Myocyte (in vitro differentiated cells): ENCODE results near the gene NAT14. TPM values are rescaled to one million over a fixed set of nuclear protein-coding genes. Genes with fewer than 3 reads are reported as not detected.

Experiments
- DNase-seq: peaks from one replicate; pipeline ENCODE4 v3.0.0-alpha.2; 2012; ENCODE audit warnings: low read depth
- total RNA-seq: library from RNA; depleted of rRNA; stranded (reverse); fragments of >200 nt; gene quantifications from 2 replicates; pipeline ENCODE4 v1.2.3, GENCODE V29; 2014

NAT14 gene
- total RNA-seq, 1 donor from 2014 or later: 24.7 TPM

DNA sequence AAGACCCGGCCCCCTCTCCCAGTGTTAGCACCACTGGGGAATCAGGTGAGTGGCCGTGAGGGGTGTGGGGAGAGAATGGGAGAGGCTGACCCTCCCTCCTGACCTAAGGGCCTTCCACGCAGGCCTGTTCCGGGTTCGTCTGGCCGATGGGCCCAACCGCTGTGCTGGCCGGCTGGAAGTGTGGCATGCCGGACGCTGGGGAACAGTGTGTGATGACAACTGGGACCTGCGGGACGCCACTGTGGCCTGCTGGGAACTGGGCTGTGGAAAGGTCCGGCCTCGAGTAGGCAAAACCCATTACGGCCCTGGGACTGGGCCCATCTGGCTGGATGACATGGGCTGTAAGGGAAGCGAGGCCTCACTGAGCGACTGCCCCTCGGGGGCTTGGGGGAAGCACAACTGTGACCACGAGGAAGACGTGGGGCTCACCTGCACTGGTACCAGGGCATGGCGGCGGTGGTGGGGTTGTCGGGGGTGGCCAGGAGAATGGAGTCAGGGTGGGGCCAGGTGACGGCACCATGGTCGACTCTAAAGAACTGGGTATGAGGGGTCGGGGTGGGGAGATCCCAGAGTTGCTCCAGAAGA is 15.5 kb downstream of the NAT14 start:
- DNase-seq: no peak

DNA sequence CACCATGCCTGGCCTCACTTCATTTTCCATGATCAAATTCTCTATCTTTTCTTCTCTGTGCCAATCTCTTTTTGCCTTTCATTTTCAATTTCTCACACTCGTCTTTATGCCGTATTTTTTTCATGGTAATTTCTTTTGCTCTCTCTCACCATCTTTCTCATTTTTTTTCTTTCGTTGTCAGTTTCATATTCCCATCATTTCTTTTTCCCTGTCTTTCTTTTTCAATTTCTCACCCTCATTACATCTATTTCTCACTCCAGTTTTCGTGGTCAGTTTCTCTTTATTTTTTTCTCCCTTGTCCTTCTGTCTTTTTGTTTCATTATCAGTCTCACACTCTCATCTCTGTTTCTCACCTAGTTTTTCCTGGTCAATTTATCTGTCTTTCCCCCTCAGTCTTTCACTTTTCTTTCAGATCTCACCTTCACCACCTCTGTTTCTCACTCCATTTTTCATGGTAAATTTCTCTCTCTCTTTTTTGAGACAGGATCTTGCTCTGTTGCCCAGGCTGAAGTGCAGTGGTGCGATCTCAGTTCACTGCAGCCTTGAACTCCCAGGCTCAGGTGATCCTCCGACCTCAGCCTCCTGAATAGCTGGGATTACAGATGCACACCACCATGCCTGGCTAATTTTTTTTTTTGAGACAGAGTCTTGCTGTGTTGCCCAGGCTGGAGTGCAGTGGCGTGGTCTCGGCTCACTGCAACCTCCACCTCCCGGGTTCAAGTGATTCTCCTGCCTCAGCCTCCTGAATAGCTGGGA is 17.4 kb downstream of the NAT14 start:
- DNase-seq: no peak

- DNase-seq: no peak
Measured at GRCh38 chr19:55503157-55503501, 18.1 kb downstream of the NAT14 start.

GRCh38 chr19:55503502-55504251 is 18.7 kb downstream of the NAT14 start:
- DNase-seq: peak; percentile 89

- DNase-seq: no peak
Measured at GRCh38 chr19:55504252-55504603, 19.2 kb downstream of the NAT14 start.

DNA sequence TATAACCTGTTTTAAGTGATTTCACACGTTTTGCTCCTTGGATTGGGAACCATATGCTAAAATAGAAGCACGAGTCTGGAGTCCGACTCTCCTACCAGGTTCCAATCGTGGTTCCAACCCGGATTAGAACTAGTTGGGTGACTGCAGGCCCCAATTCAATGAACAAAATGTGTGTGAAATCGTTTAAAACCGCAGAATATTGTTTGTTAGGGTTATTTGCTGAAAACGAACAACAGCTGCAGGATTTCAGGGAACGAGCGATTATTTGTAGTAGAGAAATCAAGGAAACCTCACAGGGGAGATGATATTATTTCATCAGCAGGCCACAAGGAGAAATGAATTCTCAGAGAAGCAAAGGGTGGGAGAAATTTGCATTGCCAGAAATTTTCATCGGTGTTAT is 20.0 kb downstream of the NAT14 start:
- DNase-seq: no peak

DNA sequence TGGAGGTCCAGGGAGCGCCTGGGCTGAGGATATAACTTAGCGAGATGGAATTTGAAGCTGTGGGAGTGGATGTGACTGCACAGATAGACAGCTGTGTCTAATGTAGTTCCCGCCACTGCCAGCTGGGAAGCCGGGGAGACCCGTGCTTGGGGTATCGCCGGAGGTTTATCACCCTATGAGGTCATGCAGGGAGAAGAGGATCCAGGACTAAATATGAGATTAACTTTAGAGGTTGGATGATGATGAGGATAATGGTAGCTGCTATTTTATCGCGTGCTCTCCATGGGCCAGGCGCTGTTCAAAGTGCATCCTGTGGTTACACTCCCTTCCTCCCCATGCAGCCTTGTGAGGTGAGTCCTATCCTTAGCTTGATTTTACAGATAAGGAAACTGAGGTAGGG is 23.1 kb downstream of the NAT14 start:
- no peak for DNase-seq

GRCh38 chr19:55516878-55517620 is 32.1 kb downstream of the NAT14 start:
- peak; percentile 91 for DNase-seq

DNA sequence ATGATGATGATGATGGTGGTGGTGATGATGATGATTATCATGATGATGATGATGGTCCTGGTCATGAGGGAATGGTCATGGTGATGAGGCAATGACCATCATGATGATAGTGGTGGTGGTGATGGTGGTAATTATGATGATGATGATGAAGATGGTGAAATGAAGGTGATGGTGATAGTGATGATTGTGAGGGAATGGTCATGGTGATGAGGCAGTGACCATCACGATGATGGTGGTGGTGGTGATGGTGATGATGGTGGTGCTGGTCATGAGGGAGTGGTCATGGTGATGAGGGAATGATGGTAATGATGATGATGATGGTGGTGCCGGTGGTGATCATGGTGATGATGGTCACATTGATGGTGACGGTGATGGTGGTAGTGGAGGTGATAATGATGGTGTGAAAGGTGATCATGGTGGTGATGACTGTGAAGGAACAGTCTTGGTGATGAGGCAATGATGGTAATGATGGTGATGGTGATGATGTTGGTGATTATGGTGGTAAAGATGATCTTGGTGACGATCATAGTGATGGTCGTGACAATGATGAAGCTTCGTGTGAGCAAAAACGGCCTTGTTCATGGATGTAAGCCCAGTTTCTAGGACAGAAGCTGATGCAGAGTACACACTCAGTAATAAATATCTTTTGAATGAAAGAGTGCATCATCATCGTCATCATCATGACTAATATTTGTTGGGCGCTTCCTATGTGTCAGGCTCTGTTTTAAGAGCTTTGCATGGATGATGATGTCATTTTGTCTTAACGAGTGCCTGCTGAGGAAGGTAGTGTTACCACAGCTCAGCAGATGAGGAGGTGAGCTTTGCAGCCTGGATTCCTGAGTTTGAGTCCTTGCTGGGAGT is 34.7 kb downstream of the NAT14 start:
- peak; percentile 61 for DNase-seq

DNA sequence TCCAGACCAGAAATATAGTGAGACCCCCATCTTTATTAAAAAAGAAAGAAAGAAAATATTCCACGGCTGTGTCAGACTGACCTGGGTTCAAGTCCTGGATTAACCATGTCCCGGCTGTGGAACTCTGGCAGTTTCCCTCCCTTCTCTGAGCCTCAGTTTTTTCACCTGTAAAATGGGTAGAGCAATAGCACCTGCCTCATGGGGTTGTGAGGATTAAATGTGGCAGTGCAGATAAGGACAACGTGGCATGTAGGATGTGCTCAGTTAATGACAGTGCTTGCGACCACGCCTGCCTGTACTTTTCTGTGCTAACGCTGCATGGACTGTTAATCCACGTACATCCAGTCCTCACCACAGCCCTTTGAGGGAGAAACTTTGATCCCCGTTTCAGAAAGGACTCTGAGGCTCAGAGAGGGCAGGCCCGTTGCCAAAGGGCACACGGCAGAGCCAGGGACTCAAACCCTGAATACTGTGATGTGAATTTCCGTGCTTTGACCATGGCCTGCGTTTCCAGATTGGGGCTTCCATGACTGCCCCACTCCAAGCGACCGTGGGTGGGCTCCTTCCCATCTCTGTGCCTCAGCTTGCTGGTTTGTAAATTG is 35.8 kb downstream of the NAT14 start:
- DNase-seq: no peak

- peak; percentile 42 for DNase-seq
Measured at GRCh38 chr19:55525289-55526101, 40.5 kb downstream of the NAT14 start.

GRCh38 chr19:55526216-55527196 is 41.5 kb downstream of the NAT14 start:
- peak; percentile 94 for DNase-seq

GRCh38 chr19:55527197-55528029 is 42.4 kb downstream of the NAT14 start:
- no peak for DNase-seq

DNA sequence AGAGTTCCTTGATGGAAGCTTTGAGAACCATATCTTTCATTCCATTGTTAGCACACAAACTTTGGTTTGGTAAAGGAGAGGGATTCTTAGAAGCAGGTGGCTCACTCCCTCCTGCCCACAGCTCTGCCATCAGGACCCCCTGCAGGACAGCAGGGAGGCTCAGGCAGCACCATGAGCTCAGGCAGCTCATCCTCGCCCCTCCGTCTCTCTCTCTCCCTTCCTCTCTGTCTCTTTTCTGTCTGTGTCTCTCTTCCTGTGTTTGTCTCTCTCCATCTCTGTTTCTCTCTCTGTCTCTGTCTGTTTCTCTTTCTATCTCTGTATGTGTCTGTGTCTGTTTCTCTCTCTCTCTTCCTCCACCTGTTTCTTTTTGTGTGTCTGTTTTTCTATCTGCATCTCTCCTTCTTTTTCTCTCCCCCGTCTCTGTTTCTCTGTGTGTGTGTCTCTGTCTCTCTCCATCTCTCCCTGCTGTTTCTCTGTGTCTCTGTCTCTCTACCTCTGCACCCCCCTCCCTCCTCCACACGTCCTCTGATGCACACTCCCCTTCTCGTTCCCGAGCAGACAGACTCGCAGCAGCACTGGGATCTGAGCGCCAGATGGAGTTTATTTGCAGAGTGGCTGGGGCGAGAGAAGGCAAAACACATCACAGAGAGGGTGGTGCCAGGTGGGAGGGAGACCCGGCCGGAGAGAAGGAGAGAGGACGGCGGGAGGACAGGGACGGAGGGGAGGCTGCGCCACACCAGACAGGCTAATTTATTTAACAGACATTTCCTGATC is 43.2 kb downstream of the NAT14 start:
- DNase-seq: no peak

DNA sequence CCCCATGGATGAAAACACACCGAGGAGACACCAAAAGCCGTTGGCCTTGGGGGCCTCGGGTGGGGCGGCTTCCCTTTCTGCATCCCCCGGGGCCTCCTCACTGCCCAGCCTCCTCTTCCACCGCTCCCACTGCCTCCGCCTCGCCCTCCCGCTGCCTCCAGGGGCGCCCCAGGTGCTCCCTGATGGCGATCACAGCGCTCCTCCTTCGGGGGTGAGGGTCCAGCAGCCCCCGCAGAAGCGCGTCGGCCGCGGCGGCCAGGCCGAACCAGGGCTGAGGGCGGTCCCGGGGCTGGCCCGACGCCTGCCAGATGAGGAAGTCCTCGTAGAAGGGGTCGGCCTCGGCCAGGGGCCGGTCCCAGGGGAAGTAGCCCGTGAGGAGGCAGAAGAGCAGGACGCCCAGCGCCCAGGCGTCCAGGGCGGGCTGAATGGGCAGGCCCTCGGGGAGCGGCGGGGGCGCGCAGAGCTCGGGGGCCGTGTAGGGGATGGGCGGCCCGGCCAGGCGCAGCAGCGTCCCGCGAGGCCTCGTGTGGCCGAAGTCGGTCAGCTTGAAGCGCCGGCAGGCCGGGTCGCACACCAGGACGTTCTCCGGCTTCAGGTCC is 44.7 kb downstream of the NAT14 start:
- DNase-seq: no peak

- no peak for DNase-seq
Measured at GRCh38 chr19:55530996-55531395, 46.0 kb downstream of the NAT14 start.
